Sigmoid colon (tissue), 7 donors: Measurements from ENCODE around the gene SAMM50. TPM values are rescaled to one million over a fixed set of nuclear protein-coding genes. Genes with fewer than 3 reads are reported as not detected.

Experiments
- DNase-seq: peaks from one replicate; pipeline ENCODE4 v3.0.0-alpha.2; 2019
- H3K27ac ChIP-seq, 4 donors: fragments of 200-600 bp; sonication (generic); one replicate each; pipeline ENCODE4 v1.5.1; 2016 to 2019; ENCODE audit warnings: mild to moderate bottlenecking in 1 of 4
- H3K27me3 ChIP-seq, 3 donors: fragments of 200-600 bp; sonication (generic); one replicate each; pipeline ENCODE4 v1.5.1; 2019; ENCODE audit warnings: mild to moderate bottlenecking in 1 of 3
- H3K36me3 ChIP-seq, 4 donors: fragments of 200-600 bp; sonication (generic); one replicate each; pipeline ENCODE4 v1.5.1; 2016 to 2019
- H3K4me1 ChIP-seq, 4 donors: fragments of 200-600 bp; sonication (generic); one replicate each; pipeline ENCODE4 v1.5.1; 2017 to 2019
- H3K4me3 ChIP-seq, 4 donors: fragments of 200-600 bp; sonication (generic); one replicate each; pipeline ENCODE4 v1.5.1; 2017 to 2019; ENCODE audit warnings: mild to moderate bottlenecking in 2 of 4, moderate library complexity in 1 of 4
- H3K9me3 ChIP-seq, 4 donors: fragments of 200-600 bp in 3 of 4; sonication (generic) in 3 of 4; one replicate each; pipeline versions ENCODE4 v1.5.1 to v1.6.1; 2013 to 2019
- CTCF ChIP-seq, 4 experiments: fragments of 450-650 bp in 3 of 4; fragments of 200-600 bp in 1 of 4; IDR thresholded peaks; one replicate each; pipeline ENCODE4 v1.5.1; 2016 to 2019; ENCODE audit warnings: antibody characterized with exemption in 4 of 4, mild to moderate bottlenecking in 3 of 4, moderate library complexity in 2 of 4
- EP300 ChIP-seq, 4 donors: sonication (generic); formaldehyde crosslinking; IDR thresholded peaks; one replicate each; pipeline ENCODE4 v1.6.1; 2017; ENCODE audit warnings: antibody characterized with exemption in 4 of 4
- POLR2A ChIP-seq, 2 donors: fragments of 450-650 bp; IDR thresholded peaks; one replicate each; pipeline ENCODE4 v1.6.1; 2016; ENCODE audit warnings: antibody characterized with exemption in 2 of 2, mild to moderate bottlenecking in 2 of 2, moderate library complexity in 2 of 2
- POLR2AphosphoS5 ChIP-seq, 4 donors: sonication (generic); formaldehyde crosslinking; IDR thresholded peaks; one replicate each; pipeline ENCODE4 v1.6.1; 2017; ENCODE audit warnings: antibody characterized with exemption in 4 of 4
- WGBS, 2 donors: extraction: QIAGEN DNeasy Blood & Tissue Kit; methylation state at CpG; one replicate each; pipeline ENCODE4 v1.1.7; 2013; 5-methylcytosine and 5-hydroxymethylcytosine counted together
- intact Hi-C: fragments of 100-400 bp; cut with DNase I; formaldehyde crosslinking; loops from one replicate; pipeline ENCODE4 v1.15.1; 2023
- polyA plus RNA-seq, 3 donors: library from polyadenylated mRNA; stranded (reverse); fragments of 200-250 nt; gene quantifications; one replicate each; pipeline ENCODE4 v1.2.3, GENCODE V29; 2013
- total RNA-seq, 4 donors: library from RNA; depleted of rRNA; stranded (reverse); fragments of >200 nt; gene quantifications; one replicate each; pipeline ENCODE4 v1.1.0, GENCODE V29; 2016
- donor health status: healthy with polysubstance abuse.
- donor health status: Bipolar disorder and iron deficiency.
- donor health status: healthy.

SAMM50 gene
- total and polyA plus RNA-seq, 7 donors: 21.3 to 46.5 (median 33.0) TPM

- TF ChIP-seq CTCF (IDR thresholded peaks at IDR 0.05) (no peak), POLR2AphosphoS5 (IDR thresholded peaks at IDR 0.05) (no peak), EP300 (IDR thresholded peaks at IDR 0.05) (no peak), POLR2A (IDR thresholded peaks at IDR 0.05) (no peak)
- Histone ChIP-seq H3K4me3 (no peak overlapping the region), H3K27me3 (no peaks in the 10 kb centered on the region), H3K4me1 (peaks cover 0 to 13% (median 7%) of the 10 kb centered on the region in 4 donors), H3K36me3 (no peaks in the 10 kb centered on the region), H3K9me3 (no peaks in the 10 kb centered on the region), H3K27ac (peak overlapping the region in 2 of 4 donors; percentile 14 to 42)
- intact Hi-C loops: no loop called here
- no peak for DNase-seq
- WGBS, 2 donors: 88 to 94% methylated on average over 18 of the region's 18 CpGs
These were observed 74.9 kb downstream of the SAMM50 start for GRCh38 chr22:44030051-44030701.

DNA sequence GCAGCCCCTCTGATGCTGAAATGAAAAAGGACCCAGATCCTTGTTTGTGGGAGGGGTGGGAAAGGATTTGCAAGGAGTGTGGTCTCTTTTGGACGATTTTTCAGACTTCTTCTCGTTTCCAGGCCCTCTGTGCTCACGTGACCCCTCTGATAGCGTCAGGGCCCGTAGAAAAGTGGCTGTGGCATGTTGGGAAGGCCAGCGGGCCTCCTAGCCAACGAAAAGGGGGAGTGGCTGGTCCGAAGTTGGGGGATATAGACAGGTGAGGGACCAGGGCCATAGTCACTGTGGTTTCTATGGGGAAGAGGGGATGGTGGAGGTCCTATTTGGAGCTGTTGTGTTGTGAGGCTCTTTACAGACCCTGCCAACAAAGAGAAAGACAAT is 75.5 kb downstream of the SAMM50 start:
- TF ChIP-seq POLR2A (IDR thresholded peaks at IDR 0.05): no peak
- TF ChIP-seq EP300 (IDR thresholded peaks at IDR 0.05): no peak
- TF ChIP-seq POLR2AphosphoS5 (IDR thresholded peaks at IDR 0.05): no peak
- TF ChIP-seq CTCF (IDR thresholded peaks at IDR 0.05): no peak
- Histone ChIP-seq H3K4me3 (no peak overlapping the region), H3K27me3 (no peaks in the 10 kb centered on the region), H3K36me3 (no peaks in the 10 kb centered on the region), H3K9me3 (no peaks in the 10 kb centered on the region), H3K27ac (peak overlapping the region in 2 of 4 donors; percentile 16 to 42), H3K4me1 (peaks cover 0 to 8% (median 1%) of the 10 kb centered on the region in 4 donors)
- 65 to 78% methylated on average over 8 of the region's 8 CpGs for WGBS, 2 donors
- intact Hi-C loops: no loop called here
- no peak for DNase-seq

- no peak for DNase-seq
- H3K4me1 ChIP-seq: peaks cover 0 to 2% (median 0%) of the 10 kb centered on the region in 4 donors
- intact Hi-C loops: no loop called here
- peak overlapping the region in 2 of 4 donors; percentile 16 to 42 for H3K27ac ChIP-seq
- TF ChIP-seq EP300 (IDR thresholded peaks at IDR 0.05) (no peak), POLR2A (IDR thresholded peaks at IDR 0.05) (no peak), CTCF (IDR thresholded peaks at IDR 0.05) (no peak), POLR2AphosphoS5 (IDR thresholded peaks at IDR 0.05) (no peak)
- 70% methylated on average over 21 of the region's 21 CpGs for WGBS, 2 donors
- H3K9me3 ChIP-seq: no peaks in the 10 kb centered on the region
- no peak overlapping the region for H3K4me3 ChIP-seq
- no peaks in the 10 kb centered on the region for H3K36me3 ChIP-seq
- no peaks in the 10 kb centered on the region for H3K27me3 ChIP-seq
These were observed 76.1 kb downstream of the SAMM50 start for GRCh38 chr22:44031158-44031952.

- H3K27me3 ChIP-seq: no peaks in the 10 kb centered on the region
- TF ChIP-seq POLR2AphosphoS5 (IDR thresholded peaks at IDR 0.05) (no peak), EP300 (IDR thresholded peaks at IDR 0.05) (no peak), POLR2A (IDR thresholded peaks at IDR 0.05) (no peak), CTCF (IDR thresholded peaks at IDR 0.05) (no peak)
- DNase-seq: no peak
- peak overlapping the region in 1 of 4 donors; percentile 25 for H3K27ac ChIP-seq
- no peaks in the 10 kb centered on the region for H3K9me3 ChIP-seq
- 85 to 87% methylated on average over 14 of the region's 14 CpGs for WGBS, 2 donors
- intact Hi-C loops: no loop called here
- peaks cover 0 to 5% (median 4%) of the 10 kb centered on the region in 4 donors for H3K4me1 ChIP-seq
- no peaks in the 10 kb centered on the region for H3K36me3 ChIP-seq
- no peak overlapping the region for H3K4me3 ChIP-seq
These were observed 77.0 kb downstream of the SAMM50 start for GRCh38 chr22:44032126-44032730.
